Measurements from ENCODE around the gene HIVEP2. TPM values are rescaled to one million over a fixed set of nuclear protein-coding genes. Genes with fewer than 3 reads are reported as not detected.

Gene HIVEP2
- total and polyA plus RNA-seq, 4 experiments from 2014 or later, result 5.0 to 92.7 (median 56.7) TPM

DNA sequence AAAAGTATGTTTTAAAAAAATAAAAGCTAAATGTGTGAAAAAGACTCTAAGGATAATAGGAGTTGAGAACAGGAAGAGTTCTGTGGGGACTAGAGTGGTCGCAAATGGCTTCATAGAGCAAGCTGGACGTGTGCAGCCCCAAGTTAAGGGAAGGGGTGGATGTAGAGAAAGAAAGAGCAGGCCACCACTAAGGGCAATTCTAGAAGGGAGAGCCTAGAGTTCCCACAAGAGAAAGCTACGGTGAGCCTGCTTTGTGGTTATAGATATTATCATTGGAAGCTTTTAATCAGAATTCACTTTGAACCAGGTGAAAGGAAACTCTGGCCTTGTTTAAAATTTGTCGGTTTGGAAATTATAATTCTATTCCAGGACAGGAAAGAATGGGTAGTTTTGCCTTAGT, 101.6 kb downstream of the HIVEP2 start:
- H3K27ac ChIP-seq (ENCODE audit: low read depth, low read length), result peak overlapping the region; percentile 83
- H3K9me3 ChIP-seq (ENCODE audit: control insufficient read depth in 1 of 2, low read length in 2 of 2), result no peaks in the 10 kb centered on the region
- Mint-ChIP-seq H3K27ac (peak overlapping the region; percentile 89 to 98 (median 96)), H3K9me3 (no peaks in the 10 kb centered on the region), H3K36me3 (peaks cover 0 to 9% of the 10 kb centered on the region in 2 donors), H3K27me3 (no peaks in the 10 kb centered on the region), H3K4me1 (peaks cover 60 to 95% (median 78%) of the 10 kb centered on the region in 4 donors), H3K4me3 (peak overlapping the region; percentile 84 to 95 (median 87))
- H3K27me3 ChIP-seq (ENCODE audit: insufficient read depth, low read length), result no peaks in the 10 kb centered on the region
- intact Hi-C loops (cut with micrococcal nuclease), result loop anchor here (1.0 to 5.0 kb wide), 2 partner anchors 8 to 59 kb away; no protein-coding TSS in a partner anchor
- H3K4me3 ChIP-seq (ENCODE audit: low read length in 2 of 2), result peak overlapping the region; percentile 32 to 48
- DNase-seq, result peak in 2 of 5 donors; percentile 35 to 62
- ChIA-PET CTCF (ENCODE audit: partially characterized antibody) (interaction anchor here (0.9 to 2.5 kb wide), 15 partner anchors 10 to 109 kb away, joined by 3 to 13 read pairs (median 5); no protein-coding TSS in a partner anchor), POLR2A (ENCODE audit: partially characterized antibody) (interaction anchor here (0.7 to 15.4 kb wide), 37 partner anchors 10 to 1212 kb away, joined by 3 to 409 read pairs (median 6); partner anchors contain the start of gene HIVEP2)
- no peaks in the 10 kb centered on the region for H3K36me3 ChIP-seq (ENCODE audit: insufficient read depth, low read length)
- peaks cover 93% of the 10 kb centered on the region for H3K4me1 ChIP-seq (ENCODE audit: insufficient read depth, low read length)

DNA sequence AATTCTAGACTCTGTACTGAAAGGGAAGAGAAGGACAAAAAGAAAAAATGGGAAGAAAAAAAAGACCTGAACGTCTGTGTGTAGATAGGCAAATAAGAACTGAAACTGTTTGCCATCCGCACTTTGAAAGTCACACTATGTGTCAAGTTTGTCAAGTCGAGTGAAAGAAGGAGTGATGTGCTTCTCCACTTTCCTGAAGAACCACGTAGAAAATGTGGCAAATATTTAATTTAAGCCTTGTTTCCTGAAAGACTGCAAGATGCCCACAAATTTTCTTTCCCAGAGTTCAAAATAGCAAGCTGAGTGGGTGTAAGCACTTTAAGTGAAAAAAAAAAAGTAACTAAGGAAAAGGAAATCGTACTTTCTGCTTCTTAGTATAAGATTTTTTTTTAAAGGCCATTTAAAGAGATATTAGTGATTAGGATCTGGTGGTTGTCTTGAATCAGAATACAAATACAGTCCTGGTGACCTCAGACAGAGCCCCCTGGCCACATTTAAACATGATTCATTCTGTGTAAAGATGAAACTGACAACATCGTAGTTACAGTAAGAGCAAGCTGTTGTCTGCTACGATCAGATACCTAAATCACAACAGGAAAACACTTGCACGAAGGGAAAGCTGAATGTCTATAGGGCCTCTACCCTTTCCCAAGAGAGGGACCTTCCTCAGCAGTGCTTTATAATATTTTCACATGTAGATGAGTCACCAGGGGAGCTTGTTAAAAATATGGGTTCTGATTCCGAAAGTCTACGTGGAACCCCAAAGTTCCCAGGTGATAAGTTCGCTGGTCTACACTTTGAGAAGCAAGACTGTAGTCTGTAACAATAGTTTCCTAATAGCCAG, 102.3 kb downstream of the HIVEP2 start:
- Mint-ChIP-seq H3K4me1 (peaks cover 61 to 95% (median 79%) of the 10 kb centered on the region in 4 donors), H3K27ac (peak overlapping the region; percentile 89 to 98 (median 96)), H3K4me3 (peak overlapping the region; percentile 84 to 95 (median 87)), H3K27me3 (no peaks in the 10 kb centered on the region), H3K9me3 (no peaks in the 10 kb centered on the region), H3K36me3 (peaks cover 0 to 11% of the 10 kb centered on the region in 2 donors)
- H3K27me3 ChIP-seq (ENCODE audit: insufficient read depth, low read length), result no peaks in the 10 kb centered on the region
- intact Hi-C loops (cut with micrococcal nuclease), result loop anchor here (1.0 to 5.0 kb wide), 4 partner anchors 7 to 102 kb away; no protein-coding TSS in a partner anchor
- DNase-seq, result peak; percentile 55 to 88 (median 57)
- CTCF ChIA-PET (ENCODE audit: partially characterized antibody), result interaction anchor here (0.6 to 2.5 kb wide), 18 partner anchors 9 to 685 kb away, joined by 3 to 13 read pairs (median 4); no protein-coding TSS in a partner anchor
- H3K4me3 ChIP-seq (ENCODE audit: low read length in 2 of 2), result peak overlapping the region; percentile 32 to 48
- H3K9me3 ChIP-seq (ENCODE audit: control insufficient read depth in 1 of 2, low read length in 2 of 2), result no peaks in the 10 kb centered on the region
- peak overlapping the region; percentile 83 for H3K27ac ChIP-seq (ENCODE audit: low read depth, low read length)
- POLR2A ChIA-PET (ENCODE audit: partially characterized antibody), result interaction anchor here (0.7 to 15.4 kb wide), 42 partner anchors 9 to 1213 kb away, joined by 3 to 409 read pairs (median 5); partner anchors contain the start of gene HIVEP2
- no peaks in the 10 kb centered on the region for H3K36me3 ChIP-seq (ENCODE audit: insufficient read depth, low read length)
- H3K4me1 ChIP-seq (ENCODE audit: insufficient read depth, low read length), result peaks cover 93% of the 10 kb centered on the region

DNA sequence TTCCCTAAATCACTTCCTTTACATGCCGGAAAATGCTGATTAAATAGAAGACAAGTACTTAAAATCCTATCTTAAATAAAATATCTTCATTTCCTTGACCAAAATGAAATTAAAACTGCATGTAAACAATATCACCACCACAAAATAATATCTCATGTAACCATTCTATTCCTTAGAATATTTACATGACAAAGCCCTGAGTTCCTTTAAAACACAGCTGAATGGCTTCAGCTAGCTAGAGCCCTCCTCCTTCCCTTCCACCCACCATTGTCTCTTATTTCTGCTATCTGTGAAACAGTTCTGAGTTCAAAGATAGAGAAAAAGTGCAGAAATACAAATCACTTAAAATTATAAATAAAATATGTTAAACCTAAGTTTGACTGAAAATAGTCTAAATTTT, 103.1 kb downstream of the HIVEP2 start:
- intact Hi-C loops (cut with micrococcal nuclease), result loop anchor here (1.0 to 5.0 kb wide), 3 partner anchors 43 to 102 kb away; no protein-coding TSS in a partner anchor
- ChIA-PET CTCF (ENCODE audit: partially characterized antibody) (interaction anchor here (0.8 to 3.1 kb wide), 9 partner anchors 14 to 102 kb away, joined by 3 to 13 read pairs (median 6); no protein-coding TSS in a partner anchor), POLR2A (ENCODE audit: partially characterized antibody) (interaction anchor here (0.7 to 15.4 kb wide), 22 partner anchors 9 to 104 kb away, joined by 3 to 409 read pairs (median 14); partner anchors contain the start of gene HIVEP2)
- Histone ChIP-seq H3K36me3 (ENCODE audit: insufficient read depth, low read length) (no peaks in the 10 kb centered on the region), H3K4me3 (ENCODE audit: low read length in 2 of 2) (peak overlapping the region; percentile 32 to 48), H3K27ac (ENCODE audit: low read depth, low read length) (peak overlapping the region; percentile 83), H3K27me3 (ENCODE audit: insufficient read depth, low read length) (no peaks in the 10 kb centered on the region), H3K9me3 (ENCODE audit: control insufficient read depth in 1 of 2, low read length in 2 of 2) (no peaks in the 10 kb centered on the region), H3K4me1 (ENCODE audit: insufficient read depth, low read length) (peaks cover 93% of the 10 kb centered on the region)
- Mint-ChIP-seq H3K27me3 (no peaks in the 10 kb centered on the region), H3K4me1 (peaks cover 62 to 95% (median 80%) of the 10 kb centered on the region in 4 donors), H3K27ac (peak overlapping the region; percentile 89 to 97 (median 94)), H3K4me3 (peak overlapping the region; percentile 60 to 95 (median 87)), H3K36me3 (peaks cover 0 to 11% of the 10 kb centered on the region in 2 donors), H3K9me3 (no peaks in the 10 kb centered on the region)
- no peak for DNase-seq

DNA sequence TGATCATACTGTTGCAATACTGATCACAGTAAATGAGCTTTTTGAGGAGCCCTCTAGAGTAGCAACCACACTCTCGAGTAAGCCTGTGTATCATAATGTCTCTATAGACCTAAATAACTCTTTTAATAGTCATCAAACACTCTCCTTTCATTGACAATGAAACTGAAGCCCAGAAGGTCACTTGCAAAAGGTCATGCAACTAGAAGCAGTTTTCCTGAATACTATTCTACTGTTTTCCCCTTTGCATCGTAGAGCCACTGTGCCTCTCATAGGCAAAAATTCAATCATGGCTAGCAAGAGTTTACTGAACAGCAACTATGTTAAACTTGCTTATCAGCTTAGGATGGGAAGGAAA, 105.3 kb downstream of the HIVEP2 start:
- POLR2A ChIA-PET (ENCODE audit: partially characterized antibody), result interaction anchor here (0.8 to 15.4 kb wide), 14 partner anchors 9 to 107 kb away, joined by 3 to 409 read pairs (median 6); partner anchors contain the start of gene HIVEP2
- peak overlapping the region; percentile 77 to 94 (median 88) for H3K27ac Mint-ChIP-seq
- Histone ChIP-seq H3K4me3 (ENCODE audit: low read length in 2 of 2) (no peak overlapping the region), H3K36me3 (ENCODE audit: insufficient read depth, low read length) (no peaks in the 10 kb centered on the region), H3K9me3 (ENCODE audit: control insufficient read depth in 1 of 2, low read length in 2 of 2) (no peaks in the 10 kb centered on the region), H3K4me1 (ENCODE audit: insufficient read depth, low read length) (peaks cover 90% of the 10 kb centered on the region), H3K27me3 (ENCODE audit: insufficient read depth, low read length) (no peaks in the 10 kb centered on the region), H3K27ac (ENCODE audit: low read depth, low read length) (peak overlapping the region; percentile 25)
- peaks cover 64 to 91% (median 77%) of the 10 kb centered on the region in 4 donors for H3K4me1 Mint-ChIP-seq
- CTCF ChIA-PET (ENCODE audit: partially characterized antibody), result interaction anchor here (0.9 to 3.1 kb wide), 5 partner anchors 10 to 46 kb away, joined by 3 to 9 read pairs (median 4); no protein-coding TSS in a partner anchor
- no peak for DNase-seq
- no peaks in the 10 kb centered on the region for H3K27me3 Mint-ChIP-seq
- peaks cover 9 to 11% of the 10 kb centered on the region in 2 donors for H3K36me3 Mint-ChIP-seq
- H3K9me3 Mint-ChIP-seq, result no peaks in the 10 kb centered on the region
- peak overlapping the region; percentile 64 to 90 (median 76) for H3K4me3 Mint-ChIP-seq
- intact Hi-C loops (cut with micrococcal nuclease), result loop anchor here (1.0 to 5.0 kb wide), 2 partner anchors 19 to 63 kb away; no protein-coding TSS in a partner anchor

DNA sequence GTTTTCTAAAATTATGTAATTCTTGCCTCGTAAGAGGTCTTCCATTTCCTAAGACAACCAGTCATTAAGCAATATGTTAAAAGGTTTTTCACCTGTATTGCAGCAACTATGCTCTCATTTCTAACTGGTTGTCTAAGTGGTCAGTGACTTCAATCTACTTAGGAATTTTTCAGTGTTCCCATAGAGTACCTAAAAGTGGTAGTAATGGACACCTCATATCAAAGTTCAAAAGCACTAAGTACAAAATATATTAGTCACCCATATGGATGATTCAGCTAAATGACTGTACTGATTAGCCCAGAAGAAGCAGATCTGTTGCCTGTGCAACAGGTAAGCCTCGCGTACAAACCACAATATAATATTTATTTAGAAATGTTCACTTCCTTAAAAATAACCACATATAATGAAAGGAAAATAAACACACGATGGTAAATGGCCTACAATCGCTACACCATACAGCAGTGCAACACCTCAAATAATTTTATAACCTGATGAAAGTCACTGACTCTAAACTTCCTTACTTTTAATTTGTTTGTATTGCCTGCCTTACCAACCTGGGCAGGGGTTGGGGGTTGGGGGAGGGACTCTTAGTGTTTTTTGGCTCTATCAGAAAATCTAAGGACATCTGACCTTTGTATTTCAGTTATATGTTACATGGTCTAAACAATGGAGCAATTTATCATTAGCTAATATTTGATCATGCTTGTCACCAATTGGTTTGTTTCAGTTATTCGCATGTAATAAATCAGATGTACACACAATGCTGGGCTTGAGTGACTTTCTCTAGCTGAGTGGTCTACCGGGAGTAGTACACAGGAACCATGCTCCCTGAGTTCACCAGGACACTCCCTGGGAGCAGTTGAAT, 105.9 kb downstream of the HIVEP2 start:
- POLR2A ChIA-PET (ENCODE audit: partially characterized antibody), result interaction anchor here (0.6 to 15.4 kb wide), 19 partner anchors 9 to 108 kb away, joined by 3 to 409 read pairs (median 5); partner anchors contain the start of gene HIVEP2
- peaks cover 59 to 85% (median 72%) of the 10 kb centered on the region in 4 donors for H3K4me1 Mint-ChIP-seq
- no peaks in the 10 kb centered on the region for H3K9me3 Mint-ChIP-seq
- Histone ChIP-seq H3K27ac (ENCODE audit: low read depth, low read length) (peak overlapping the region; percentile 25), H3K4me1 (ENCODE audit: insufficient read depth, low read length) (peaks cover 84% of the 10 kb centered on the region), H3K27me3 (ENCODE audit: insufficient read depth, low read length) (no peaks in the 10 kb centered on the region), H3K9me3 (ENCODE audit: control insufficient read depth in 1 of 2, low read length in 2 of 2) (no peaks in the 10 kb centered on the region), H3K36me3 (ENCODE audit: insufficient read depth, low read length) (no peaks in the 10 kb centered on the region), H3K4me3 (ENCODE audit: low read length in 2 of 2) (no peak overlapping the region)
- intact Hi-C loops (cut with micrococcal nuclease), result loop anchor here (1.0 kb wide), 1 partner anchor 19 kb away; no protein-coding TSS in a partner anchor
- H3K27me3 Mint-ChIP-seq, result no peaks in the 10 kb centered on the region
- H3K4me3 Mint-ChIP-seq, result peak overlapping the region; percentile 69 to 90 (median 76)
- peaks cover 9 to 11% of the 10 kb centered on the region in 2 donors for H3K36me3 Mint-ChIP-seq
- peak overlapping the region; percentile 77 to 94 (median 88) for H3K27ac Mint-ChIP-seq
- CTCF ChIA-PET (ENCODE audit: partially characterized antibody), result interaction anchor here (0.9 to 3.1 kb wide), 6 partner anchors 10 to 47 kb away, joined by 3 to 9 read pairs (median 4); no protein-coding TSS in a partner anchor
- DNase-seq, result no peak
